Stimulated activated CD8-positive, alpha-beta memory T cell treated with anti-CD3 and anti-CD28 coated beads, Interleukin-15, amount 100 ng/mL, for 24 hours (primary cell): ENCODE results near the gene PDK2.
"Not testable (repeated sequence)": the region's sequence is repeated elsewhere in the genome, so short reads cannot be mapped to it uniquely, and the experiment has no call there.

Source experiments
- DNase-seq: peaks from one replicate; pipeline ENCODE4 v3.0.0-alpha.2; 2020; ENCODE audit warnings: low read depth

The PDK2 gene

GRCh38 chr17:50058296-50058953 is 36.7 kb upstream of the PDK2 start:
- DNase-seq, result no peak

DNA sequence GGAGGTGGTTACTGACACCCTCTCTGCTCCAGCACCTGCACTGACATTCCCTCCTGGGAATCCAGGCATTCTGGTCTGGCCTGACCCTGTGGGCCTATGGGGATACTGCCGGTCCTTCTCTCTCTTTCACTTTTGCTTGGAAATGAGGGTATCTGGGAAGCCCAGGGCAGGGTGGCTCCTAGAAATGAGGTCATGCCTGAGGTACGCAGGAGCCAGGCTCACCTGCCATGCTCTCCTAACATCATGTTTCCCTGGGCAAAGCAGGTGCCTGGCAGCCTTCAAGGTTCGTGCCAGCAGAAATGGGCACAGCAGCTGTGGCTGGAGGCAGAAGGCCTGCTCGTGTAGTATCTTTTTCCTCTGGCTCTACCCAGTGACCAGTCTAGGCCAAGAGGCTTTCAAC is 35.9 kb upstream of the PDK2 start:
- DNase-seq, result no peak

DNA sequence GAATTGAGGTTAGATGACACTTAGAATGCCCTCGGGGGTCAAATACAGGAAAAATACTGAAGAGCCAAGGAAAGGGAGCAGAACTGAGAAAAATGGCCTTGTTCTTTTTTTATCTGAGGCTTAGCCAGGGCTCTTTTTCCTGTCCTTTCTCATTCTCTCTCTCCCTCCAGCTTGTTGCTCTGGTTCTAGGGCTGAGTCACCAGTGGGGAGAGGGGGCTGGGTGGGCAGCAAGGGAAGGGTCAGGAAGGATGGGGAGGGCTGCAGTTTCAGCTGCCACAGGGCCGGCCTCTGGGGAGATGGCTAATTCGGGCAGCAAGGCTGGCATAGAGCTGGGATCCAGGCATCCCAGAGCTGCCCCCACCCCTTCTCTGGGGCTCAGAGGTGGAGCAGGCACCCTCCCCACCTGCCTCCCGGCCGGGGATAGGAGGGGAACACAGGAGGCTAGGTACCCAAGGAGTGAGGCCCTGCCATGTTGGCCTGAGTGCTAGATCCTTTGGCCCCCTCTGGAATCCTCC is 35.3 kb upstream of the PDK2 start:
- no peak for DNase-seq

- no peak for DNase-seq
Measured at GRCh38 chr17:50060951-50061712, 34.0 kb upstream of the PDK2 start.

- DNase-seq, result not testable (repeated sequence)
Measured at GRCh38 chr17:50061713-50062045, 33.5 kb upstream of the PDK2 start.

DNA sequence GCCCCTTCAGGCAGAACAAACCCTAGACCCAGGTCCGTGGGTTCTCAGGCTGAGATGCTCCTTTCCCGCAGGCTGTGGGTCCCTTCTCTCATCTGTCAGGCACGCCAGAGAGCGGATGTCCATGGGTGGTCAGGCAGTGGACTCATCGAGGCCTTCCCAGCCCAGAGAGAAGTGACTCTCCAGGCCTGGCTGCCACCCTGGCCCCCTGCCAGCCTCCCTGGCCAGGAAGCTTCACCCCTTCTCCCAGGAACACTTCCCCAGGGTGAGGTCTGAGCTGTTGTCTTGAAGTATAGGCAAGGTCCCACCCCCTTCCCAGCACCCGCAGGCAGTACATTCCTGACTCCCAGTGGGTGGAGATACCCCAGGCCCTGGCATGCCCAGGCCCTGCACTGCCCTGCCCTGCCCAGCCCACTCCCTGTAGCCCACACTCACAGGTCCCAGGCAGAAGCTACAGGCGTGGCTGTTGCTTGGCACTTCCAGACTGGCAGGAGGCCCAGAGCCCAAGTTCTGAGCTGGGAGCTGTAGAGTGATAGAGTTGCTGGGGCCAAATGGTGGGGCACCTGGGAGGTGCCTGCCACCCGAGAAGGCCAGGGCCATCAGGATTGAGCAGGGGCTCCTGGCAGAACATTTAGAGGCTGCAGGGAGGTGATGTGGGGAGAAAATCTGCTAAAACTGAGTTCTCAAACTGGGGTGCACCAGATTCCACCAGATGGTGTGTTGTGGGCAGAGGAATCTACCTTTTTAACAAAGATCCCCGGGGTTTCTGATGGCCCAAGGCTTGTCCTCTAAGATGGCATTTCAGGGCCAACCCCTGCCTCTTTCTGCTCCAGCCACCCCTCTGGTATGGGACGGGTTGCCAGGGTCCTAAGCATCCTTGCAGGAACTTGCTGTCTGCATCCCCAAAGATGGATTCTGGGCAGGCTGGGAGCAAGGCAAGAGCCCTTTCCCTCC is 32.6 kb upstream of the PDK2 start:
- DNase-seq, result no peak

DNA sequence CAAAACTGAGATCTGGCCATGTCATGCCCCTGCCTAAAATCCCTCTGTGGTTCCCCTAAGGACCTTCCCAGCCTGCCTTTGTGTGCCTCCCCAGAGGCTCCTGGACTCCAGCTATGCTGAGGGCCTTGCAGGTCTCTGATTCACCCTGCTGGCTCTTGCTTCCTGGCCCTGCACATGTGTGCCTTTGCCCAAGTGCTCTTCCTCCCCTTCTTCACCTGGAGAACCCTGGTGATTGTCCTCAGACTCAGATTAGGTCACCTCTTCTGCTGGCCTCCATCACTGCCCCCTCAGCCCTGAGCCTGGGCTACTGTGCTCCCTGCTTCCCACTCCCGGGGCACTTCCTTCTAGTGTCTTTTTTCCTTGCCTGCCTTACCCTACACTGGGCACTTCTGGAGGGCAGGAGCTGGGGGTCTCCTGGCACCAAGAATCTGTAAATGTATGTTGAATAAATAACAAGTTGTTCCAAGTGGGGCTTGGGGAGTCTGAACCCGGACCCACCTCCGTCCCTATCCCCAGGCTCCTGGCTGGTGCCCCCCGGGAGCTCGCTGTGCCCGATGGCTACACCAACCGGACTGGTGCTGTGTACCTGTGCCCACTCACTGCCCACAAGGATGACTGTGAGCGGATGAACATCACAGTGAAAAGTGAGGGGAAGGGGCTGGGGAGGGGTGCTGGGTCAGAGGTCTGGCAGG is 31.4 kb upstream of the PDK2 start:
- DNase-seq, result no peak

- DNase-seq, result no peak
Measured at GRCh38 chr17:50064253-50065001, 30.7 kb upstream of the PDK2 start.

DNA sequence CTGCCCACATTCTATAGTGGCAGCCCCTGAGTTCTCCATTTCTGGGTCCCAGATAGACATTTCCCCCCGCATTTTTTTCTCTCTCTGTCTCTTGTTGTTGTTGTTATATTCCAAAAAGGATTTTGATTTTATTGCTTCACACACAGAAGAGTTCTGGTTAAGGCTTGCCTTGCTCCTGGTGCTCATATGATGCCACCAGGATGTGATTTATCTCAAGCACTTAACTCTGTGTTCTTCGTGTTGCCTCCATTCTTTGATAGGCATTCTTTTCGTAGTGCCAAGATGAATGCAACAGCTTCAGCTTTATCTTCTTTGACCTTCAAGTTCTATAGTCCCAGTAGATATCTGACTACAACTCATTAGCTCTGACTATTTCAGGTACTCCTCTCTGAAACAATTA is 30.1 kb upstream of the PDK2 start:
- DNase-seq, result no peak

- no peak for DNase-seq
Measured at GRCh38 chr17:50066995-50067394, 28.2 kb upstream of the PDK2 start.

DNA sequence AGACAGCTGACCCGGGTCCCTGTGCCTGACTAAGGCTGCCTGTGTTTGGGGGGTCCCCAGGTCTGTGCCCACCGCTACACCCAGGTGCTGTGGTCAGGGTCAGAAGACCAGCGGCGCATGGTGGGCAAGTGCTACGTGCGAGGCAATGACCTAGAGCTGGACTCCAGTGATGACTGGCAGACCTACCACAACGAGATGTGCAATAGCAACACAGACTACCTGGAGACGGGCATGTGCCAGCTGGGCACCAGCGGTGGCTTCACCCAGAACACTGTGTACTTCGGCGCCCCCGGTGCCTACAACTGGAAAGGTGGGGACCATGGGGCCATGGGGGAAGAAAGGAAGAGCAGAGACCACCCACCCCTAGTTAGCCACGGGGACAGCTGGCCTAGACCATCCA is 27.2 kb upstream of the PDK2 start:
- no peak for DNase-seq

DNA sequence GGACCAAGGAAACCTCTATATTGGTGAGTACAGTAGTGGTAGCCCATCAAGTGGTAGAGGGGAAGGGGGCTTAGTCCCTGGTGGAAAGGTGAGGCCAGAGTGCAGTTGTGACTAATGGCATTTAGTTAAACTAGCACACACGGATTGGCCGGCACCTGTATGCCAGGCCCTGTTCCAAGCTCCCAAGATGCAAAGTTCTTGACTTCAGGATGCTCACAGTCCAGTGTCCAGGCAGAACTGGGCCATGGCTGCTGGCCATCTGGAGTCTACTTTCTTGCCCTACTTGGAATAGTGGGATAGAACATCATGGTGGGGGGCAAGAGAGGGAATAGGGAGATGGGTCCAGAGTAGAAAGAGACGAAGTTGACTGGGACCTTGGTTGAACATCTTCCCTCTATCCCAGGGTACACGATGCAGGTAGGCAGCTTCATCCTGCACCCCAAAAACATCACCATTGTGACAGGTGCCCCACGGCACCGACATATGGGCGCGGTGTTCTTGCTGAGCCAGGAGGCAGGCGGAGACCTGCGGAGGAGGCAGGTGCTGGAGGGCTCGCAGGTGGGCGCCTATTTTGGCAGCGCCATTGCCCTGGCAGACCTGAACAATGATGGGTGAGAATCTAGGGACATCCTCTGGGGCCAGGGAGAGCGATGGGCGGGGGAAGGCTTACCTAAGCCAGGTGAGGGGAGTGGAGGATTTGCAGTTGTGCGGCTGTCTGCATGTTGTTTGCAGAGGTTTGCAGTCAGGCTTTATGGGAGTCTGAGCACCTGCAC is 24.1 kb upstream of the PDK2 start:
- no peak for DNase-seq

DNA sequence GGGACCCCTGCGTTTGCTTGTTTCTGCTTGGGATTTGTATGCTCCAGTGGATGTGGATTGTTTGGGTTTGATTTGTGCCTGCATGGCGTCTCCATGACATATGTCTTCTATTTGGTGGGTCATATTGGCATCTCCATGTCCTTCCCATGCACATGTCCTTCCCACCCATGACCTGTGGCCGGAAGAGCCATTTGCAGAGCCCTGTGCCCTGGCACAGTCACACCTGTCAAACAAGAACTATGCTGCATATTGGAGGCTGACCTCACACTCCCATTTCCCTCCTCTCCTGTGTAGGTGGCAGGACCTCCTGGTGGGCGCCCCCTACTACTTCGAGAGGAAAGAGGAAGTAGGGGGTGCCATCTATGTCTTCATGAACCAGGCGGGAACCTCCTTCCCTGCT is 23.5 kb upstream of the PDK2 start:
- DNase-seq, result no peak

- DNase-seq, result no peak
Measured at GRCh38 chr17:50072130-50072529, 23.0 kb upstream of the PDK2 start.

DNA sequence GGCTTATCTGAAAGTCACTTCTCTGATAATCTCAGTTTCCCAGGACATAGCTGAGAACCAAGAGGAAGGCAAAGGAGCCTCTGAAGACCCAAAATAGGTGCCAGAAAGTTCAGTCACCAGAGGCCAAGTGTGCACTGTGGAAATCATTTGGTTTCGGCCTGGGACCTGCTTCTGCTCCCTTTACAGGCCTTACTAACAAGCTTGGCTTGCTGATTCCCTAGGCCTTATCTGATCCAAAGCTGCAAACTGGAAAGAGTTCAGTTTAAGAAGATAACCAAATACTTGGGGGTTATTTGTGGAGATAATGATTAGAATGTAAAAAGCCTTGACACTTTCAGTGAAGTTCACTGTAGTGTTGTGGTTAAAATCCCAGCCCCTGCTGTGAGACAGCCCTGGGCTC is 22.2 kb upstream of the PDK2 start:
- no peak for DNase-seq

- no peak for DNase-seq
Measured at GRCh38 chr17:50074227-50074626, 20.9 kb upstream of the PDK2 start.

DNA sequence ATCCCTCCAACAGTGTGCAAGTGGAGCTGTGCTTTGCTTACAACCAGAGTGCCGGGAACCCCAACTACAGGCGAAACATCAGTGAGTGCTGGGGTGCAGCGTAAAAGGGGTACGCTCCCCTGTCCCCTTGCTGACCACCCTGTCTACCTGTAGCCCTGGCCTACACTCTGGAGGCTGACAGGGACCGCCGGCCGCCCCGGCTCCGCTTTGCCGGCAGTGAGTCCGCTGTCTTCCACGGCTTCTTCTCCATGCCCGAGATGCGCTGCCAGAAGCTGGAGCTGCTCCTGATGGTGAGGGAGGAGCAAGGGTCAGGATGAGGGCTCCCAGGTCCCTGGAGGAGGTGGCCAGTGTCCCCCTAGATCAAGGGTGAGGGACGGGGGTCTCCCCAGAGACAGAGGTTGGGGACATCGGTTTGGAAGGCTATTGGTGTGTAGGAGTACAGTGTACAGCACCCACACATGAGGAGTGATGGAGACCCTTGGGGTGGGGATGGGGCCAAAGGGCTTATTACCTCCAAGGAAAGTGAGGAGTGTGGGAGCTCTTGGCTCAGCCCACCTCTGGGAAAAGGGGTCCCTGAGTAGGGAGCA is 19.6 kb upstream of the PDK2 start:
- no peak for DNase-seq

DNA sequence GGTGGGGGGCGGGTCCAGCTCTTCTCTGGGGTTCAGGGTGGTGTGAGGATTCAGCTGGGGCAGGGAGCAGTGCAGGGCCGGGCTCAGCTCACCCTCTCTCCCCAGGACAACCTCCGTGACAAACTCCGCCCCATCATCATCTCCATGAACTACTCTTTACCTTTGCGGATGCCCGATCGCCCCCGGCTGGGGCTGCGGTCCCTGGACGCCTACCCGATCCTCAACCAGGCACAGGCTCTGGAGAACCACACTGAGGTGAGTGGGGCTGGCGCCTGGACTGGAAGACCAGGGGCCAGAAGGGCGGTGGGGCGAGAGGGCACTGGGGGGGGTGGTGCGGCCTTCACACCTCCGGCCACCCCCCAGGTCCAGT is 18.9 kb upstream of the PDK2 start:
- DNase-seq, result no peak

- no peak for DNase-seq
Measured at GRCh38 chr17:50076591-50077235, 18.4 kb upstream of the PDK2 start.

DNA sequence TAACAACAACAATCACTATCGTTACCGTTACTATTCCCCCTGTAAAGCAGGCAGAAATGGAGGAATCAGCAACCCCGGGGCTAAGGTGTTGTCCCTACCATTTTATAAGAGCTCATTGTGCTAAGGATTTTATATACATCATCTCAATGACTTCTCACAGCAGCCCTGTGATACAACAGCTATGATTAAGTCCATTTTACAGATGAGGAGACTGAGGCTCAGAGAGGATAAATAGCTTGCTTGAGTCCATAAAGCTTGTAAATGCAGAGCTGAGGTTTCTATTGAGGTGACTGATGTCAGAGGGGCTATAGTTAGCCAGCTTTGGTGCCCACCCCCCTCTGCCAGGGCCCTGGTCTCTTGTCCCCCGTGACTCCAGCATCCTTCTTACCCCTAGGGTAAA is 16.7 kb upstream of the PDK2 start:
- DNase-seq, result no peak
